ENCODE data around the gene TIGD7. TPM values are rescaled to one million over a fixed set of nuclear protein-coding genes. Genes with fewer than 3 reads are reported as not detected.

TIGD7 gene
- total RNA-seq, 2 donors from 2014 or later = 6.3 to 9.8 TPM

GRCh38 chr16:3254309-3254708, 50.9 kb downstream of the TIGD7 start:
- no peak for ATAC-seq
- no peak for DNase-seq
- intact Hi-C loops (cut with DNase I) = no loop called here

DNA sequence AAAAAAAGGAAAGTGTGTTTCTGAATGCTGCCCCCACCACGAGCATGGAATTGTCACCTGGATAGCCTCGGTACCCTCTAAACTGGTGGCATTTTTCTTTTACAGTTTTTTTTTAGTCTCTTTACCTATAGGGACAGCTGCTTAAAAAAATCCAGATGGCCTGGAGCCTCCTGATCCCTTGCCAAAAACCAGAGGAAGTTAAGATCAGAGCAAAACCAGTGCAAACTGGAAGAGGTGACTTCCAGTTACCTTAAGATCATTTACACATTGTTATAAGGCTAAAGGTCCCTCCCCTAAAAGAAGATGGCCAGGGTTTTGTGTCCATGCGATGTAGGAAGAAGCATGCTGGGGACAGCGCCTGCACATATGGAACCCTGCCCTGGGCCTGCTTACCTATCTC, 52.3 kb downstream of the TIGD7 start:
- ATAC-seq (no peak), DNase-seq (no peak)
- intact Hi-C loops (cut with DNase I) = no loop called here

- intact Hi-C loops (cut with DNase I) = no loop called here
- DNase-seq (no peak), ATAC-seq (no peak)
These were observed 55.8 kb downstream of the TIGD7 start for GRCh38 chr16:3249451-3249850.

DNA sequence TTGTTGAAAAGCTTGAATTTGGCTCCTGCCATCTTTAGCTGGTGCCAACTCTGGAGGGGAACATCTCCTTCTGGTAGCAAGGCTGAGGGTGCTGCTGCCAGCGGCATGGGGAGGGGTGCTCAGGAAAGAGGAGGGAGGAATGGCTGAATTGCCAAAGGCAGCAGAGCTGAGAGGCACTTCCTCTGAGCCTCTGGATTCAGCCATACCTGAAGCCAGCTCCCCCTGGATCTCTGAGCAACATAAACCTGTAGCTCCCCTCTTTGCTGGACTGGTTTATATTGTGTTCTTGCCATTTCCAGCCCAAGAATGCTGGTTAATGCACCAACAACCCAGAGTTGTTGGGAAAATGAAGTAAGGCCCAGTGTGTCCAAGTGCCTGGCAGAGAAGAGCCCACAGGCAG, 56.2 kb downstream of the TIGD7 start:
- intact Hi-C loops (cut with DNase I) = no loop called here
- ATAC-seq (no peak), DNase-seq (no peak)

Other genes with a start within 250 kb of the TIGD7 start
- 10 to 100 TPM; 51.7 to 64.0 TPM for gene IL32, start 239.8 kb downstream of the TIGD7 start, total RNA-seq
- not detected for gene ZSCAN10, start 206.1 kb downstream of the TIGD7 start, total RNA-seq
- 1 to 10 TPM; 7.0 to 7.2 TPM for gene ZNF205, start 192.8 kb downstream of the TIGD7 start, total RNA-seq
- 1 to 10 TPM; 6.5 to 6.7 TPM for gene ZNF213, start 170.4 kb downstream of the TIGD7 start, total RNA-seq
- gene OR1F1, start 117.2 kb downstream of the TIGD7 start, total RNA-seq = not detected
- gene ZNF200, start 70.3 kb downstream of the TIGD7 start, total RNA-seq = 1 to 10 TPM; 5.7 to 8.8 TPM
- 1 to 10 TPM; 1.8 to 1.9 TPM for gene MEFV, start 48.8 kb downstream of the TIGD7 start, total RNA-seq
- 10 to 100 TPM in 1 of 2 donors, 1 to 10 TPM in 1; 9.0 to 19.2 TPM for gene ZNF263, start 21.9 kb downstream of the TIGD7 start, total RNA-seq
- 10 to 100 TPM; 16.4 to 23.0 TPM for gene ZNF75A, start 67 bp upstream of the TIGD7 start, total RNA-seq
- gene OR2C1, start 50.5 kb upstream of the TIGD7 start, total RNA-seq = under 1 TPM in 1 of 2 donors, not detected in 1; 0.18 TPM
- gene ZSCAN32, start 95.6 kb upstream of the TIGD7 start, total RNA-seq = 1 to 10 TPM; 7.1 to 9.4 TPM
- 1 to 10 TPM; 8.6 TPM for gene ZNF174, start 95.8 kb upstream of the TIGD7 start, total RNA-seq
- gene ZNF597, start 138.1 kb upstream of the TIGD7 start, total RNA-seq = 1 to 10 TPM; 1.4 to 2.3 TPM
- 10 to 100 TPM; 35.4 to 38.2 TPM for gene NAA60, start 138.2 kb upstream of the TIGD7 start, total RNA-seq
- not detected for gene C16orf90, start 190.1 kb upstream of the TIGD7 start, total RNA-seq
- gene CLUAP1, start 195.6 kb upstream of the TIGD7 start, total RNA-seq = 10 to 100 TPM; 15.4 to 16.0 TPM

All from left cardiac atrium (tissue), 4 donors.